Activated B cell treated with CpG ODN at 0.5 μM for 24 hours (primary cell): Measurements from ENCODE around the gene DZANK1. TPM values are rescaled to one million over a fixed set of nuclear protein-coding genes. Genes with fewer than 3 reads are reported as not detected.

Experiments used
- ATAC-seq: fragments of 200-7000 bp; cut with Tn5 transposase; one replicate; pipeline ENCODE4 v1.10.0; 2021; ENCODE audit warnings: low read depth, mild to moderate bottlenecking, moderate library complexity
- CTCF ChIA-PET: fragments of 350-600 bp; sonication (Branson Sonifier 250); formaldehyde crosslinking; loops from one replicate; lab custom pipeline; 2021; ENCODE audit warnings: antibody characterized with exemption; lab: Charles Lee
- POLR2A ChIA-PET: fragments of 350-600 bp; sonication (Branson Sonifier 250); formaldehyde crosslinking; loops from one replicate; lab custom pipeline; 2021; ENCODE audit warnings: antibody characterized with exemption; lab: Charles Lee
- DNase-seq: peaks from one replicate; pipeline ENCODE4 v3.0.0; 2022
- H3K27ac Mint-ChIP-seq: one replicate; pipeline ENCODE4 v1.8.0; 2020; ENCODE audit warnings: mixed read lengths
- H3K27me3 Mint-ChIP-seq: one replicate; pipeline ENCODE4 v1.8.0; 2021; ENCODE audit warnings: mixed read lengths
- H3K36me3 Mint-ChIP-seq: one replicate; pipeline ENCODE4 v1.8.0; 2021; ENCODE audit warnings: low read depth, mixed read lengths
- H3K4me1 Mint-ChIP-seq: one replicate; pipeline ENCODE4 v1.8.0; 2021; ENCODE audit warnings: mixed read lengths
- H3K4me3 Mint-ChIP-seq: one replicate; pipeline ENCODE4 v1.8.0; 2020; ENCODE audit warnings: mild to moderate bottlenecking, mixed read lengths
- H3K9me3 Mint-ChIP-seq: one replicate; pipeline ENCODE4 v1.8.0; 2020; ENCODE audit warnings: mixed read lengths
- intact Hi-C: fragments of 100-400 bp; cut with micrococcal nuclease; formaldehyde crosslinking; loops from one replicate; pipeline ENCODE4 v1.15.1; 2024
- total RNA-seq: library from RNA; stranded (reverse); gene quantifications from 2 replicates; pipeline ENCODE4 v1.2.3, GENCODE V29; 2022
- TF ChIP-seq, protein P1 (sequence below): fragments of 200-600 bp; IDR thresholded peaks from one replicate; pipeline ENCODE4 v1.8.0; 2022; ENCODE audit warnings: antibody characterized with exemption, mild to moderate bottlenecking

Gene DZANK1
- total RNA-seq, 1 donor from 2014 or later, result 6.0 TPM

DNA sequence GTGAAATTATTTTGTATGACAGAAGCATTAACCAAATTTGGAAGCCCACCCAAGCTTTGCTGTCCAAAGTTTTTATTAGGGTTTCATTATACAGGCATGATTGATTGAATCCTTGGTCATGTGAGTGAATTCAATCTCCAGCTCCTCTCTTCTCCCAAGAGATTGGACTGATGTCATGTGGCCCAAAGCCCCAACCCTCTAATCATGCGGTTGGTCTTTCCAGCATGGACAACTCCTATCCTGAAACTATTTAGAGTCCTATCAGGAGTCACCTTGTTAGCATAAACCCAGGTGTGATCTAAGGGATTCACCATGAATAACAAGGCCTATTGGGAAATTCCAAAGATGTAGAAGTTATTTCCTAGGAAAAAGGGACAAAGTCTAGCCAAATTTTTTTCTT, 11.0 kb upstream of the DZANK1 start:
- Mint-ChIP-seq H3K27ac (no peak overlapping the region), H3K9me3 (no peaks in the 10 kb centered on the region), H3K4me3 (no peak overlapping the region), H3K4me1 (no peaks in the 10 kb centered on the region), H3K36me3 (peaks cover 74% of the 10 kb centered on the region), H3K27me3 (no peaks in the 10 kb centered on the region)
- POLR2A ChIA-PET, result no interaction called here
- intact Hi-C loops, result no loop called here
- CTCF ChIA-PET, result no interaction called here
- DNase-seq (no peak), ATAC-seq (no peak)
- TF ChIP-seq, protein P1, sequence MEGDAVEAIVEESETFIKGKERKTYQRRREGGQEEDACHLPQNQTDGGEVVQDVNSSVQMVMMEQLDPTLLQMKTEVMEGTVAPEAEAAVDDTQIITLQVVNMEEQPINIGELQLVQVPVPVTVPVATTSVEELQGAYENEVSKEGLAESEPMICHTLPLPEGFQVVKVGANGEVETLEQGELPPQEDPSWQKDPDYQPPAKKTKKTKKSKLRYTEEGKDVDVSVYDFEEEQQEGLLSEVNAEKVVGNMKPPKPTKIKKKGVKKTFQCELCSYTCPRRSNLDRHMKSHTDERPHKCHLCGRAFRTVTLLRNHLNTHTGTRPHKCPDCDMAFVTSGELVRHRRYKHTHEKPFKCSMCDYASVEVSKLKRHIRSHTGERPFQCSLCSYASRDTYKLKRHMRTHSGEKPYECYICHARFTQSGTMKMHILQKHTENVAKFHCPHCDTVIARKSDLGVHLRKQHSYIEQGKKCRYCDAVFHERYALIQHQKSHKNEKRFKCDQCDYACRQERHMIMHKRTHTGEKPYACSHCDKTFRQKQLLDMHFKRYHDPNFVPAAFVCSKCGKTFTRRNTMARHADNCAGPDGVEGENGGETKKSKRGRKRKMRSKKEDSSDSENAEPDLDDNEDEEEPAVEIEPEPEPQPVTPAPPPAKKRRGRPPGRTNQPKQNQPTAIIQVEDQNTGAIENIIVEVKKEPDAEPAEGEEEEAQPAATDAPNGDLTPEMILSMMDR, result no peak

DNA sequence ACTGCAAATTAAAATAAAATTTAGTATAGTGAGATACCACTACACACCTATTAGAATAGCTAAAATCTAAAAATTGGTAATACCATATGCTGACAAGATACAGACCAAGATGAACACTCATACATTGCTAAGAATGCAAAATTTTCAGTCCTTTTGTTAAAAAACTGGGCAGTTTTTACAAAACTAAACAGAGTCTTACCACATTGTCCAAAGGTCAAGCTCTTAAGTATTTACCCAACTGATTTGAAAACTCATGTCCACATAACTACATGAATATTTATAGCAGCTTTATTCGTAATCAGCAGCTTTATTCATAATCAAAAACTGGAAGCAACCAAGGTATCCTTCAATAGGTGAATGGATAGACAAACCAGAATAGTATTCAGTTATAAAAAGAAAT, 10.4 kb upstream of the DZANK1 start:
- Mint-ChIP-seq H3K27ac (no peak overlapping the region), H3K4me1 (no peaks in the 10 kb centered on the region), H3K36me3 (peaks cover 68% of the 10 kb centered on the region), H3K27me3 (no peaks in the 10 kb centered on the region), H3K4me3 (no peak overlapping the region), H3K9me3 (no peaks in the 10 kb centered on the region)
- DNase-seq, result no peak
- intact Hi-C loops, result no loop called here
- no peak for ATAC-seq
- ChIA-PET CTCF (no interaction called here), POLR2A (no interaction called here)
- TF ChIP-seq, protein P1, result no peak

DNA sequence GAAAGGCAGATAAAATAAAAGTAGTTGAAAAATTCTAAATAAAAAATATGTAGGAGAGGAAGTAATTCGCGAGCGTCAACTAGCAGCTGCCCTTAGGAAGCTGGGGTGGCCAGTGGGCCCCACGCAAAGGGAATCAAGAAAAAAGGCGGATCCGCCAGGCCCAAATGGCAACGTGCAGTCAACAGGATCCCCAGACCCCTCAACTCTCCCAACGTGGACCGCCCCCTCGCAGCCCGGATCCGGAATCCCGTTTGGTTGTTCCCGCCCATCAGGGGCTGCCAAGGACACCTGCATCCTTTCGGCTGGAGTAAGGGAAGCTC, 296 bp downstream of the DZANK1 start:
- intact Hi-C loops, result loop anchor here (5.0 kb wide), 1 partner anchor 964 kb away; no protein-coding TSS in a partner anchor
- DNase-seq (no peak), ATAC-seq (no peak)
- H3K27me3 Mint-ChIP-seq, result no peaks in the 10 kb centered on the region
- H3K4me3 Mint-ChIP-seq, result peak overlapping the region; percentile 99
- peak overlapping the region; percentile 95 for H3K27ac Mint-ChIP-seq
- peaks cover 27% of the 10 kb centered on the region for H3K4me1 Mint-ChIP-seq
- H3K9me3 Mint-ChIP-seq, result no peaks in the 10 kb centered on the region
- ChIA-PET POLR2A (interaction anchor here (0.6 to 3.0 kb wide), 10 partner anchors 12 to 500 kb away, joined by 3 to 72 read pairs (median 5); partner anchors contain the start of genes KAT14, MGME1, PET117 and RBBP9), CTCF (interaction anchor here (0.9 to 2.0 kb wide), 5 partner anchors 30 to 53 kb away, joined by 3 to 6 read pairs (median 4); partner anchors contain the start of genes RBBP9 and SEC23B)
- H3K36me3 Mint-ChIP-seq, result peaks cover 26% of the 10 kb centered on the region
- TF ChIP-seq, protein P1, result no peak

DNA sequence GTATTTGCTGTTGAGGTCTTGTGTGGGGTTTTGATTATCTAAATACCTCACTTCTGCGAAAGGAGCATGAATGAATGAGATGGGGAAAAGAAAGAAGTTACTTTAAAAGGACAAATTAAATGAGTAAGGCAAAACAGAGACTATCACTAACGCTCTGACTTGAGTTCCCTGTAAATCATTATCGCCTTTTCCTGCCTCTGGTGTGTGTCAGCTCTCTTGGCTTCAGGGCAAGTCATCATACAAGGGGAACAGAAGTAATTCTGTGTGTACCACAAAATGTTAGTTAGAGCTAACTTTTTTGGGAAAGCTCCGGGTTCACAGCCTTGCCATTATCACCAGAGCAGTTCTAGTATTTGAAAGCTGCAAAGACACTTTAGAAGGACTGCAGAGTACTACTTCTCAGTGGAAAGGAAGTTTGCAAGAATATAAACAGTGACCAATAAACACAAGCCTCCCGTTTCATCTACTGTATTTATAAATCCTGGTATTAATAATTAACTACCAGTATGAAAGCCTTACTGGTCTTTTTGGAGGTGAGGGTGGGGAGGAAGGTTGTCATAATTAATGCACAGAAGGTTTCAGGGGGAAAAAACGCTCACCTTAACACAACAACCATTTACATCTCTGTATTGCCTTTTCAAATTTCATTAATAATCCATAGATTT, 1.2 kb downstream of the DZANK1 start:
- Mint-ChIP-seq H3K27me3 (no peaks in the 10 kb centered on the region), H3K27ac (no peak overlapping the region), H3K4me1 (peaks cover 27% of the 10 kb centered on the region), H3K9me3 (no peaks in the 10 kb centered on the region), H3K4me3 (peak overlapping the region; percentile 99), H3K36me3 (peaks cover 19% of the 10 kb centered on the region)
- TF ChIP-seq, protein P1, result no peak
- no peak for DNase-seq
- ChIA-PET CTCF (no interaction called here), POLR2A (interaction anchor here (2.1 to 3.0 kb wide), 3 partner anchors 31 to 178 kb away, joined by 19 to 72 read pairs (median 32); partner anchors contain the start of genes RBBP9, SEC23B and ZNF133)
- ATAC-seq, result no peak
- intact Hi-C loops, result loop anchor here (5.0 kb wide), 1 partner anchor 963 kb away; no protein-coding TSS in a partner anchor

DNA sequence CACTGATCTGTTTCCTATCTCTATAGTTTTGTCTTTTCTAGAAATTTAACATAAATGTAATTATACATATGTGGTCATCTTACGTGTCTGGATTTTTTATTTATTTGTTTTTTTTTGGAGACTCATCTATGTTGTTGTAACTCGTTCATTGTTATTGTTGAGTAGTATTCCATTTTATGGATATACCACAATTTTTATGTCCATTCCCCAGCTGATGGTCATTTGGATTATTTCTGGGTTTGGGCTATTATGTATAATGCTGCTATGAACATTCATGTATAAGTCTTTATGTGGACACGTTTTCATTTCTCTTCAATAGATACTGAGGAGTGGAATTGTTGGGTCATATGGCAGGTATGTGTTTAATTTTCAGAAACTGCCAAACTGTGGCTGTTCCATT, 10.2 kb downstream of the DZANK1 start:
- DNase-seq (no peak), ATAC-seq (no peak)
- intact Hi-C loops, result no loop called here
- Mint-ChIP-seq H3K4me3 (no peak overlapping the region), H3K9me3 (no peaks in the 10 kb centered on the region), H3K27ac (no peak overlapping the region), H3K27me3 (no peaks in the 10 kb centered on the region), H3K36me3 (no peaks in the 10 kb centered on the region), H3K4me1 (no peaks in the 10 kb centered on the region)
- POLR2A ChIA-PET, result no interaction called here
- TF ChIP-seq, protein P1, result no peak
- CTCF ChIA-PET, result no interaction called here
